GM12865 (cell line): ENCODE data around the gene RAB3IL1.

ENCODE experiments used
- DNase-seq: peaks from one replicate; pipeline ENCODE4 v3.0.0; 2010; ENCODE audit warnings: low read depth
- H3K4me3 ChIP-seq: 2 replicates; pipeline ENCODE4 v1.5.1; 2011; ENCODE audit warnings: mild to moderate bottlenecking, low read depth, low read length, control low read depth
- CTCF ChIP-seq: IDR thresholded peaks from 2 replicates; pipeline ENCODE4 v1.5.1; 2011; ENCODE audit warnings: low read length, control low read depth, low read depth, inconsistent platforms; ENCODE audit not compliant: insufficient read depth; ENCODE audit errors: missing control alignments

RAB3IL1 gene

GRCh38 chr11:61962213-61963015, 45.0 kb upstream of the RAB3IL1 start:
- no peak for DNase-seq
- TF ChIP-seq CTCF = no peak
- H3K4me3 ChIP-seq = no peak overlapping the region

- H3K4me3 ChIP-seq = no peak overlapping the region
- no peak for TF ChIP-seq CTCF
- DNase-seq = no peak
Measured at GRCh38 chr11:61961570-61962212, 44.3 kb upstream of the RAB3IL1 start.

GRCh38 chr11:61960532-61960931, 43.2 kb upstream of the RAB3IL1 start:
- TF ChIP-seq CTCF = no peak
- H3K4me3 ChIP-seq = no peak overlapping the region
- no peak for DNase-seq

GRCh38 chr11:61959678-61960077, 42.3 kb upstream of the RAB3IL1 start:
- no peak overlapping the region for H3K4me3 ChIP-seq
- TF ChIP-seq CTCF = no peak
- no peak for DNase-seq

- DNase-seq = no peak
- TF ChIP-seq CTCF = no peak
- no peak overlapping the region for H3K4me3 ChIP-seq
Measured at GRCh38 chr11:61959114-61959513, 41.7 kb upstream of the RAB3IL1 start.

GRCh38 chr11:61958590-61958989, 41.2 kb upstream of the RAB3IL1 start:
- H3K4me3 ChIP-seq = no peak overlapping the region
- TF ChIP-seq CTCF = no peak
- DNase-seq = no peak
